Neural crest cell (in vitro differentiated cells): ENCODE measurements around the gene NVL. TPM values are rescaled to one million over a fixed set of nuclear protein-coding genes. Genes with fewer than 3 reads are reported as not detected.

Source experiments
- DNase-seq: peaks from one replicate; pipeline ENCODE4 v3.0.0; 2021; ENCODE audit warnings: low read depth, mixed read lengths, low spot score
- H3K27ac Mint-ChIP-seq: one replicate; pipeline ENCODE4 v1.8.0; 2021; ENCODE audit warnings: mild to moderate bottlenecking, mixed read lengths; ENCODE audit not compliant: unreplicated experiment
- H3K27me3 Mint-ChIP-seq: 2 replicates; pipeline ENCODE4 v1.8.0; 2021; ENCODE audit warnings: low read depth, mild to moderate bottlenecking, mixed read lengths
- H3K36me3 Mint-ChIP-seq: 2 replicates; pipeline ENCODE4 v1.8.0; 2021; ENCODE audit warnings: low read depth, mild to moderate bottlenecking, mixed read lengths
- H3K4me1 Mint-ChIP-seq: 2 replicates; pipeline ENCODE4 v1.8.0; 2021; ENCODE audit warnings: mixed read lengths
- H3K4me3 Mint-ChIP-seq: one replicate; pipeline ENCODE4 v1.8.0; 2021; ENCODE audit warnings: mild to moderate bottlenecking, mixed read lengths
- H3K9me3 Mint-ChIP-seq: 2 replicates; pipeline ENCODE4 v1.8.0; 2021; ENCODE audit warnings: mixed read lengths
- CTCF ChIP-seq: fragments of 200-600 bp; sonication (generic); conservative IDR thresholded peaks from 2 replicates; pipeline ENCODE4 v1.5.0; 2021; ENCODE audit warnings: antibody characterized with exemption, mild to moderate bottlenecking
- total RNA-seq: library from RNA; stranded (reverse); gene quantifications from 2 replicates; pipeline ENCODE4 v1.2.1, GENCODE V29; 2021

NVL gene
- total RNA-seq, 1 donor from 2014 or later, result 51.2 TPM

- H3K27me3 Mint-ChIP-seq, result no peaks in the 10 kb centered on the region
- H3K9me3 Mint-ChIP-seq, result no peaks in the 10 kb centered on the region
- peaks cover 6% of the 10 kb centered on the region for H3K4me1 Mint-ChIP-seq
- H3K4me3 Mint-ChIP-seq, result no peak overlapping the region
- no peak for DNase-seq
- peaks cover 11% of the 10 kb centered on the region for H3K36me3 Mint-ChIP-seq
- no peak for TF ChIP-seq CTCF
- H3K27ac Mint-ChIP-seq, result peak overlapping the region; percentile 30
Observed at GRCh38 chr1:224266105-224266914, 63.7 kb downstream of the NVL start.

GRCh38 chr1:224264321-224264720 is 65.7 kb downstream of the NVL start:
- H3K27ac Mint-ChIP-seq, result no peak overlapping the region
- no peak for DNase-seq
- TF ChIP-seq CTCF, result no peak
- peaks cover 12% of the 10 kb centered on the region for H3K36me3 Mint-ChIP-seq
- peaks cover 6% of the 10 kb centered on the region for H3K4me1 Mint-ChIP-seq
- no peaks in the 10 kb centered on the region for H3K27me3 Mint-ChIP-seq
- no peaks in the 10 kb centered on the region for H3K9me3 Mint-ChIP-seq
- no peak overlapping the region for H3K4me3 Mint-ChIP-seq

GRCh38 chr1:224262373-224263054 is 67.5 kb downstream of the NVL start:
- Mint-ChIP-seq H3K4me1 (peaks cover 6% of the 10 kb centered on the region), H3K4me3 (no peak overlapping the region), H3K36me3 (peaks cover 14% of the 10 kb centered on the region), H3K27ac (peak overlapping the region; percentile 16), H3K27me3 (no peaks in the 10 kb centered on the region), H3K9me3 (no peaks in the 10 kb centered on the region)
- TF ChIP-seq CTCF, result no peak
- DNase-seq, result no peak

- no peak for TF ChIP-seq CTCF
Observed at GRCh38 chr1:224259986-224260385, 70.0 kb downstream of the NVL start.

GRCh38 chr1:224258351-224258750 is 71.6 kb downstream of the NVL start:
- Mint-ChIP-seq H3K27me3 (no peaks in the 10 kb centered on the region), H3K4me3 (no peak overlapping the region), H3K27ac (no peak overlapping the region), H3K4me1 (peaks cover 5% of the 10 kb centered on the region), H3K36me3 (peaks cover 15% of the 10 kb centered on the region), H3K9me3 (no peaks in the 10 kb centered on the region)
- TF ChIP-seq CTCF, result no peak
- no peak for DNase-seq

More at GRCh38 chr1:224259986-224260385, 70.0 kb downstream of the NVL start:
- no peak for DNase-seq
- no peak overlapping the region for H3K4me3 Mint-ChIP-seq
- H3K36me3 Mint-ChIP-seq, result peaks cover 18% of the 10 kb centered on the region
- H3K27ac Mint-ChIP-seq, result no peak overlapping the region
- no peaks in the 10 kb centered on the region for H3K27me3 Mint-ChIP-seq
- peaks cover 5% of the 10 kb centered on the region for H3K4me1 Mint-ChIP-seq
- H3K9me3 Mint-ChIP-seq, result no peaks in the 10 kb centered on the region
